ENCODE results near the gene GCNT3.

GRCh38 chr15:59569477-59569876, 42.1 kb upstream of the GCNT3 start:
- TF ChIP-seq POLR2AphosphoS5 (IDR thresholded peaks at IDR 0.05; ENCODE audit: low read depth, low read length), result no peak
- TF ChIP-seq POU2F2 (IDR thresholded peaks at IDR 0.05; ENCODE audit: low read depth, low read length), result no peak
- no peak for TF ChIP-seq POLR2A (IDR thresholded peaks at IDR 0.05; ENCODE audit: low read depth, low read length)

All from GM12891 (cell line).